ENCODE results near the gene GVQW3.

DNA sequence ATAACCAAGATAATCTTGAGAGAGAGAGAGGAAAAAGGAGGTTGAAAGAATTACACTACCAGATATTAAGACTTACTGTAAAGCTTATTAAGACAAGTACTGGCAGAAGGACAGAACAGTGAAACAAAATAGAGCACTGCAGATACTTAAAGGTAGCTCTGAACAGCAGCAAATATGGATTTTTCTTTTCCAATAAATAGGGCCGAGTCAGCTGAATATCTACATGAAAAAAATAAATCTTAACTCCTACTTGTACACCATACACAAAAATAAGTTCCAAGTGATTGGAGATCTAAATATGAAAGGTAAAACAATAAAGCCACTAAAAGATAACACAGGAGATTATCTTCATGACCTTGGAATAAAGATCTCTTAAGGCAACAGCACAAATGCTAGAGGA lies 12.6 kb upstream of the GVQW3 start:
- TF ChIP-seq YY1 (IDR thresholded peaks at IDR 0.05; ENCODE audit: insufficient read depth, insufficient read length) (no peak), ZNF274 (IDR thresholded peaks at IDR 0.05; ENCODE audit: low read depth, low read length) (no peak)
